HG03280 (cell line): Measurements from ENCODE around the gene NSD2.
"Not testable (repeated sequence)": the region's sequence is repeated elsewhere in the genome, so short reads cannot be mapped to it uniquely, and the experiment has no call there.

Experiments used
- ATAC-seq: cut with Tn5 transposase; IDR thresholded peaks from one replicate; pipeline ENCODE4 v1.9.1; 2021; ENCODE audit warnings: mild to moderate bottlenecking, moderate library complexity; ENCODE audit not compliant: unreplicated experiment

Gene NSD2

GRCh38 chr4:1895971-1896657, 24.9 kb downstream of the NSD2 start:
- no peak for ATAC-seq

- ATAC-seq, result no peak
Measured at GRCh38 chr4:1896658-1896991, 25.4 kb downstream of the NSD2 start.

GRCh38 chr4:1898007-1898406, 26.8 kb downstream of the NSD2 start:
- ATAC-seq, result no peak

- ATAC-seq, result no peak
Measured at GRCh38 chr4:1898681-1899080, 27.5 kb downstream of the NSD2 start.

GRCh38 chr4:1899149-1900086, 28.2 kb downstream of the NSD2 start:
- peak; percentile 74 for ATAC-seq

GRCh38 chr4:1900087-1900433, 28.9 kb downstream of the NSD2 start:
- ATAC-seq, result no peak

GRCh38 chr4:1900624-1901023, 29.4 kb downstream of the NSD2 start:
- no peak for ATAC-seq

- ATAC-seq, result no peak
Measured at GRCh38 chr4:1901127-1901526, 29.9 kb downstream of the NSD2 start.

- no peak for ATAC-seq
Measured at GRCh38 chr4:1902243-1902642, 31.1 kb downstream of the NSD2 start.

GRCh38 chr4:1903035-1903434, 31.8 kb downstream of the NSD2 start:
- no peak for ATAC-seq

- no peak for ATAC-seq
Measured at GRCh38 chr4:1904042-1904441, 32.8 kb downstream of the NSD2 start.

GRCh38 chr4:1907848-1908525, 36.8 kb downstream of the NSD2 start:
- no peak for ATAC-seq

- not testable (repeated sequence) for ATAC-seq
Measured at GRCh38 chr4:1909696-1910095, 38.5 kb downstream of the NSD2 start.

- no peak for ATAC-seq
Measured at GRCh38 chr4:1910643-1911042, 39.5 kb downstream of the NSD2 start.

- not testable (repeated sequence) for ATAC-seq
Measured at GRCh38 chr4:1911316-1911715, 40.1 kb downstream of the NSD2 start.

- ATAC-seq, result no peak
Measured at GRCh38 chr4:1922821-1923220, 51.6 kb downstream of the NSD2 start.

- ATAC-seq, result no peak
Measured at GRCh38 chr4:1927675-1928074, 56.5 kb downstream of the NSD2 start.

- ATAC-seq, result no peak
Measured at GRCh38 chr4:1928356-1929239, 57.4 kb downstream of the NSD2 start.

- ATAC-seq, result no peak
Measured at GRCh38 chr4:1932736-1933135, 61.5 kb downstream of the NSD2 start.

GRCh38 chr4:1933700-1934099, 62.5 kb downstream of the NSD2 start:
- no peak for ATAC-seq

GRCh38 chr4:1937550-1937949, 66.4 kb downstream of the NSD2 start:
- no peak for ATAC-seq
